NCI-H774 (cell line): ENCODE data around the gene UBE2M.
"Not testable (repeated sequence)": the region's sequence is repeated elsewhere in the genome, so short reads cannot be mapped to it uniquely, and the experiment has no call there.

Source experiments
- DNase-seq: peaks from one replicate; lab custom pipeline; 2025; lab: John Stamatoyannopoulos, UW

UBE2M gene

GRCh38 chr19:58558066-58558622 lies at the start of gene UBE2M:
UBE2M (minus strand) TSS chr19:58558611; CDS start chr19:58558381, 230 bp downstream.
- DNase-seq = no peak

GRCh38 chr19:58607213-58607612 lies 48.8 kb upstream of the UBE2M start:
- not testable (repeated sequence) for DNase-seq

GRCh38 chr19:58606251-58606896 lies 48.0 kb upstream of the UBE2M start:
- DNase-seq = not testable (repeated sequence)

- DNase-seq = no peak
These were observed 27.8 kb upstream of the UBE2M start for GRCh38 chr19:58586133-58586765.

GRCh38 chr19:58585442-58586132 lies 27.2 kb upstream of the UBE2M start:
- no peak for DNase-seq

GRCh38 chr19:58584498-58585441 lies 26.4 kb upstream of the UBE2M start:
- no peak for DNase-seq

GRCh38 chr19:58582985-58583384 lies 24.6 kb upstream of the UBE2M start:
- DNase-seq = no peak

- no peak for DNase-seq
These were observed 23.1 kb upstream of the UBE2M start for GRCh38 chr19:58581227-58582141.

- DNase-seq = no peak
These were observed 21.2 kb upstream of the UBE2M start for GRCh38 chr19:58579473-58580142.

GRCh38 chr19:58578012-58578925 lies 19.9 kb upstream of the UBE2M start:
- DNase-seq = no peak

- DNase-seq = not testable (repeated sequence)
These were observed 19.2 kb upstream of the UBE2M start for GRCh38 chr19:58577581-58577980.

GRCh38 chr19:58575183-58576041 lies 17.0 kb upstream of the UBE2M start:
- DNase-seq = no peak

GRCh38 chr19:58573658-58574164 lies 15.3 kb upstream of the UBE2M start:
- no peak for DNase-seq

- no peak for DNase-seq
These were observed 14.6 kb upstream of the UBE2M start, which contains the start of gene MZF1 for GRCh38 chr19:58572818-58573657. MZF1 (minus strand) TSS chr19:58573335; CDS start chr19:58571389, 1,946 bp downstream.

- no peak for DNase-seq
These were observed 13.8 kb upstream of the UBE2M start for GRCh38 chr19:58572026-58572817.

- DNase-seq = no peak
These were observed 13.2 kb upstream of the UBE2M start for GRCh38 chr19:58571575-58571947.
